Spleen (tissue), 11 donors: Measurements from ENCODE around the gene CRLF1. TPM values are rescaled to one million over a fixed set of nuclear protein-coding genes. Genes with fewer than 3 reads are reported as not detected.

Experiments
- DNase-seq: peaks from one replicate; pipeline ENCODE4 v3.0.0-alpha.2; 2020
- H3K27ac ChIP-seq, 8 donors: fragments of 200-600 bp; sonication (generic) in 7 of 8; 1 replicate in 4 of 8; 2 replicates in 4 of 8; pipeline versions ENCODE4 v1.5.0 to v1.8.0; 2016 to 2021; ENCODE audit warnings: inconsistent platforms in 4 of 8, mild to moderate bottlenecking in 4 of 8, moderate library complexity in 1 of 8
- H3K27me3 ChIP-seq, 7 donors: fragments of 200-600 bp; sonication (generic) in 6 of 7; replicated peaks in 1 of 7; 1 replicate in 4 of 7; 2 replicates in 3 of 7; pipeline versions ENCODE4 v1.5.0 to v1.8.0; 2016 to 2021; ENCODE audit warnings: inconsistent platforms in 3 of 7, mild to moderate bottlenecking in 1 of 7
- H3K36me3 ChIP-seq, 6 donors: fragments of 200-600 bp; sonication (generic) in 5 of 6; 1 replicate in 4 of 6; 2 replicates in 2 of 6; pipeline versions ENCODE4 v1.5.0 to v1.8.0; 2016 to 2021; ENCODE audit warnings: inconsistent platforms in 2 of 6
- H3K4me1 ChIP-seq, 6 donors: fragments of 200-600 bp; sonication (generic) in 5 of 6; 1 replicate in 3 of 6; 2 replicates in 3 of 6; pipeline versions ENCODE4 v1.5.0 to v1.8.0; 2016 to 2021; ENCODE audit warnings: inconsistent platforms in 3 of 6
- H3K4me3 ChIP-seq, 8 donors: fragments of 200-600 bp; sonication (generic) in 7 of 8; 1 replicate in 4 of 8; 2 replicates in 4 of 8; pipeline versions ENCODE4 v1.5.0 to v1.8.0; 2016 to 2021; ENCODE audit warnings: inconsistent platforms in 4 of 8, mild to moderate bottlenecking in 4 of 8, moderate library complexity in 2 of 8
- H3K9me3 ChIP-seq, 8 donors: fragments of 200-600 bp; sonication (generic) in 7 of 8; 1 replicate in 4 of 8; 2 replicates in 4 of 8; pipeline versions ENCODE4 v1.5.0 to v1.8.0; 2016 to 2021; ENCODE audit warnings: inconsistent platforms in 4 of 8
- CTCF ChIP-seq, 11 experiments: fragments of 200-600 bp in 7 of 11; fragments of 450-650 bp in 4 of 11; sonication (generic) in 4 of 11; IDR thresholded peaks in 8 of 11; conservative IDR thresholded peaks in 3 of 11; 1 replicate in 7 of 11; 2 replicates in 4 of 11; pipeline versions ENCODE4 v1.4.0 to v1.8.0; 2016 to 2021; ENCODE audit warnings: antibody characterized with exemption in 11 of 11, inconsistent platforms in 4 of 11, mild to moderate bottlenecking in 1 of 11
- POLR2A ChIP-seq, 3 donors: fragments of 450-650 bp; IDR thresholded peaks; one replicate each; pipeline ENCODE4 v1.5.1; 2017; ENCODE audit warnings: antibody characterized with exemption in 3 of 3, mild to moderate bottlenecking in 1 of 3
- POLR2AphosphoS5 ChIP-seq, 3 donors: sonication (generic); formaldehyde crosslinking; IDR thresholded peaks; one replicate each; pipeline ENCODE4 v1.5.1; 2017; ENCODE audit warnings: antibody characterized with exemption in 3 of 3
- WGBS, 5 donors: extraction: QIAGEN DNeasy Blood & Tissue Kit in 3 of 5; methylation state at CpG; one replicate each; pipeline versions ENCODE4 v1.1.5 to v1.1.7; 2013 to 2018; 5-methylcytosine and 5-hydroxymethylcytosine counted together
- intact Hi-C: fragments of 100-400 bp; cut with DNase I; formaldehyde crosslinking; loops from one replicate; pipeline ENCODE4 v1.15.0; 2023; ENCODE audit warnings: low total_unique reads
- polyA plus RNA-seq, 3 donors: library from polyadenylated mRNA; stranded (reverse); fragments of 200-250 nt; gene quantifications; one replicate each; pipeline ENCODE4 v1.2.1, GENCODE V29; 2013
- total RNA-seq, 7 donors: library from RNA; depleted of rRNA in 3 of 7; stranded (reverse); fragments of >200 nt in 3 of 7; fragmentation: NEBNext Ultra II Directional in 4 of 7; extraction: Animal tissue kit (Norgen Biotek cat#: 25700) in 4 of 7; gene quantifications; one replicate each; pipeline versions ENCODE4 v1.1.0 to v1.2.1, GENCODE V29; 2016 to 2021
- donor health status: healthy with polysubstance abuse.
- donor health status: DM: no; HTN: no; CAD: no; lungs with moderate emphysema.
- donor health status: DM: no; HTN: no; CAD: no.
- donor health status: Bipolar disorder and iron deficiency.
- donor health status: healthy.
- donor health status: DM: no; HTN: no; CAD: no.
- donor health status: DM: yes; HTN: yes; CAD: no.

Gene CRLF1
- total and polyA plus RNA-seq, 10 donors, result 0.20 to 8.0 (median 2.6) TPM; not detected in 1

- no peak for DNase-seq
- Histone ChIP-seq H3K36me3 (no peaks in the 10 kb centered on the region), H3K27ac (peak overlapping the region in 1 of 8 donors; percentile 89), H3K27me3 (peaks cover 0 to 16% (median 0%) of the 10 kb centered on the region in 7 donors), H3K4me1 (peaks cover 0 to 35% (median 28%) of the 10 kb centered on the region in 6 donors), H3K9me3 (no peaks in the 10 kb centered on the region), H3K4me3 (no peak overlapping the region)
- TF ChIP-seq CTCF (IDR thresholded peaks at IDR 0.05 in 8 of 11, conservative IDR thresholded peaks at IDR 0.05 in 3 of 11), result no peak
- no peak for TF ChIP-seq POLR2AphosphoS5 (IDR thresholded peaks at IDR 0.05)
- no peak for TF ChIP-seq POLR2A (IDR thresholded peaks at IDR 0.05)
- WGBS, 5 donors, result 61 to 75% (median 61%) methylated on average over 10 to 12 of the region's 12 CpGs
- intact Hi-C loops, result no loop called here
Measured at GRCh38 chr19:18634612-18635297, 28.2 kb upstream of the CRLF1 start.

DNA sequence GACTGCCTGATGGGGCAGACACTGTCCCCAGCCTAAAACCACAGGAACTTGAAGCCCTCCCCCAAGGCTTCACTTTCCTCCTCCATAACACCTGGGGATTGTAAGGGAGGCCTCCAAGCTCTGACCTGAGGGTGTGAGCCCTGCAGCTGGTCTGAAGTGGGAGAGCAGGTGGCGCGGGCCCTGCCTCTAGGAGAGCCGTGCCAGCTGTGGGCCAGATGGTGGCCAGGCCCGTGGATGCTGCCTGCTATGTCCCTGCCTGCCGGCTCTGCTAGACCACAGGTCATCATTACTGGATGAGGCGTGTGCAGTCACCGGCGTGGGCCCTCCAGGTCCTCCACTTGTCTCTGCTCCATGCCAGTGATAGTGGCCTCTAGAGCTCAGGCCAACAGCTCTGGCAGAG, 26.7 kb upstream of the CRLF1 start:
- Histone ChIP-seq H3K27me3 (peaks cover 0 to 17% (median 0%) of the 10 kb centered on the region in 7 donors), H3K4me1 (peaks cover 0 to 31% (median 24%) of the 10 kb centered on the region in 6 donors), H3K4me3 (no peak overlapping the region), H3K9me3 (no peaks in the 10 kb centered on the region), H3K27ac (no peak overlapping the region), H3K36me3 (no peaks in the 10 kb centered on the region)
- intact Hi-C loops, result no loop called here
- WGBS, 5 donors, result 73 to 93% (median 85%) methylated on average over 2 to 8 of the region's 8 CpGs
- no peak for DNase-seq
- TF ChIP-seq POLR2AphosphoS5 (IDR thresholded peaks at IDR 0.05) (peak in 1 of 3 donors; percentile 22), CTCF (IDR thresholded peaks at IDR 0.05 in 8 of 11, conservative IDR thresholded peaks at IDR 0.05 in 3 of 11) (no peak)

DNA sequence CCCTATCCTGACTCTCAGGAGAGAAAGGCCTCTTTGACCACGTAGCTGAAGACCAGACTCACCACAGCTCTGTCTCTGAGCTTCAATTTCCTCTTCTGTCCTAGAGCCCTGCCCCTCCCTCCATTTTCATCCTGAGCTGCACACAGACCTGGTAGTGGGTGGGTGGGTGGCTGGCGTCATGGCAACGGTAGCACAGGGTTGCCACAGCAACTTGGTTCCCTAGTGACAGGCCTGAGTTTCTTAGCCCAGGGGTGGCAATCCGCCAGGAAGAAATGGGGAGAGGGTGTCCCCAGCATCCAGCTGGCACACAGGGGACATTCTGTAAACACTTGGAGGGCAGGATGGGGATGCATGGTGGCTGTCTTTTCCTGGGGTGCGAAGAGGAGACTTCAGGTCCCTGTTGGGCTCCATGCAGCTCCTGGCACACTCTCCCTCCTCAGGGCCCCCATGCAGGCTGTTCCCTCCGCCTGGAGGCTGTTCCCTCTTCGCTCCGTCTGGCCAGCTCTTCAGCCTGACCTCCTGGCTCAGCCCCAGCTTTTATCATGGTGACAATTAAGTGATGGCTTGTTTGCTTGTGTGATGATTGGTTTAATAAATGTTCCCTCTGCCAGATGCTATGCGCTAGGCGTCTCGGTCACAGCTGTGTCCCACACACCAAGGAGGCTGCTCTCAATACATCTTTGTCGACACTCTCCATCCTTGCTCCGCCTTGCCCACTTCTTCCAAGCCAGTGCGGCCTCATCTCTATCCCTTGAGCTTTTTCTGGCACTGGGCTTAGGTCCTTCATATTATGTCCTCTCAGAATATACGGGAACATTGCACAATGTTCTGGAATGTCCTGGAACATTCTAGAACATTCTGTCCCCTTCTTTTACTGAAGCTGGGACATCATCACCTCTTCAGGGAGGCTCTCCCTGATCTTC, 22.8 kb upstream of the CRLF1 start:
- no peaks in the 10 kb centered on the region for H3K9me3 ChIP-seq
- intact Hi-C loops, result no loop called here
- H3K4me3 ChIP-seq, result no peak overlapping the region
- no peaks in the 10 kb centered on the region for H3K4me1 ChIP-seq
- DNase-seq, result no peak
- no peaks in the 10 kb centered on the region for H3K36me3 ChIP-seq
- no peak for TF ChIP-seq CTCF (IDR thresholded peaks at IDR 0.05 in 8 of 11, conservative IDR thresholded peaks at IDR 0.05 in 3 of 11)
- TF ChIP-seq POLR2AphosphoS5 (IDR thresholded peaks at IDR 0.05), result peak in 2 of 3 donors; percentile 44 to 62
- H3K27ac ChIP-seq, result peak overlapping the region in 5 of 8 donors; percentile 46 to 73 (median 51)
- WGBS, 5 donors, result 64 to 83% (median 79%) methylated on average over 15 of the region's 15 CpGs
- H3K27me3 ChIP-seq, result peaks cover 0 to 17% (median 0%) of the 10 kb centered on the region in 7 donors

DNA sequence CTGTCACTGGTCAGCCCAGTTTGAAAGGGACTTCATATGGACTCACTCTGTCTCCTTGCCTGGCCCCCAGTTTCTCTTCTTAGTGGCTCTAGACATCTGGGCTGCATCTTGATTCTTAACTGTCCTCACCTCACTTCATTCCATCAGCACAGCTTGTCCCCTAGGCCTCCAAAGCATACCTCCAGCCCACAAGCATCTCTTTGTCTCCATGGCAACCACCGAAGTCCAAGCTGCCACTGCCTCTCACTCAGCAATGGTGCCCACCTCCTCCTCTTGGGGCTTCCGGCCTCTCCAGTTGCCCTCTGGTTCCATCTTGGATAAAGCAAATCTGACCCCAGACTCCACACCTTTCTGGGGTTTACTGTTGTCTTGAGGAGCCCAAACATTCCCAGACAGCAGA, 20.3 kb upstream of the CRLF1 start:
- H3K9me3 ChIP-seq, result no peaks in the 10 kb centered on the region
- H3K27me3 ChIP-seq, result peaks cover 0 to 6% (median 0%) of the 10 kb centered on the region in 7 donors
- TF ChIP-seq CTCF (IDR thresholded peaks at IDR 0.05 in 8 of 11, conservative IDR thresholded peaks at IDR 0.05 in 3 of 11), result no peak
- no peak for TF ChIP-seq POLR2AphosphoS5 (IDR thresholded peaks at IDR 0.05)
- no peak for TF ChIP-seq POLR2A (IDR thresholded peaks at IDR 0.05)
- WGBS, 5 donors, result 69 to 83% (median 73%) methylated on average over 2 of the region's 2 CpGs
- H3K27ac ChIP-seq, result no peak overlapping the region
- intact Hi-C loops, result no loop called here
- no peaks in the 10 kb centered on the region for H3K4me1 ChIP-seq
- DNase-seq, result no peak
- no peak overlapping the region for H3K4me3 ChIP-seq
- no peaks in the 10 kb centered on the region for H3K36me3 ChIP-seq
